ENCODE results near the gene GMDS.

Gene GMDS

DNA sequence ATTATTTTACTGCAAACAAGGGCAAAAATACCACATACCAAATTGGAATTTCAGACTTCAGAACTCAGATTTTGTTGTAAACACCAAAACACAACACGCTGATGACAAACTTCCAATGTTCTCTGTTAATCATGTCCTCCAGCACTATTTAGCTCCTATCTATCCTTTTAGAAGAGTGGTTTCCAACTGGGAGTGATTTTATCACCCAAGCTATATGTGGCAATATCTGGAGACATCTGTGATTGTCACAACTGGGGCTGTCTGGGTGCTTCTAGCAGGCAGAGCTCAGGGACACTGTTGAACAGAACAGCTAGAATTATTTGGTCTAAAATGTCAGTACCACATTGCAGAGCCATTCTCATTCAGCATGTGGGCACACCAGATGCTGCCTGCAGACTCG, 391.1 kb downstream of the GMDS start:
- H3K4me3 ChIP-seq (ENCODE audit: control insufficient read depth, low read depth, low read length): no peak overlapping the region
- TF ChIP-seq, protein P1, sequence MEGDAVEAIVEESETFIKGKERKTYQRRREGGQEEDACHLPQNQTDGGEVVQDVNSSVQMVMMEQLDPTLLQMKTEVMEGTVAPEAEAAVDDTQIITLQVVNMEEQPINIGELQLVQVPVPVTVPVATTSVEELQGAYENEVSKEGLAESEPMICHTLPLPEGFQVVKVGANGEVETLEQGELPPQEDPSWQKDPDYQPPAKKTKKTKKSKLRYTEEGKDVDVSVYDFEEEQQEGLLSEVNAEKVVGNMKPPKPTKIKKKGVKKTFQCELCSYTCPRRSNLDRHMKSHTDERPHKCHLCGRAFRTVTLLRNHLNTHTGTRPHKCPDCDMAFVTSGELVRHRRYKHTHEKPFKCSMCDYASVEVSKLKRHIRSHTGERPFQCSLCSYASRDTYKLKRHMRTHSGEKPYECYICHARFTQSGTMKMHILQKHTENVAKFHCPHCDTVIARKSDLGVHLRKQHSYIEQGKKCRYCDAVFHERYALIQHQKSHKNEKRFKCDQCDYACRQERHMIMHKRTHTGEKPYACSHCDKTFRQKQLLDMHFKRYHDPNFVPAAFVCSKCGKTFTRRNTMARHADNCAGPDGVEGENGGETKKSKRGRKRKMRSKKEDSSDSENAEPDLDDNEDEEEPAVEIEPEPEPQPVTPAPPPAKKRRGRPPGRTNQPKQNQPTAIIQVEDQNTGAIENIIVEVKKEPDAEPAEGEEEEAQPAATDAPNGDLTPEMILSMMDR (IDR thresholded peaks at IDR 0.05; ENCODE audit: control insufficient read depth, insufficient read depth, low read depth, low read length, missing control alignments): no peak
- DNase-seq (ENCODE audit: low read depth): no peak

DNA sequence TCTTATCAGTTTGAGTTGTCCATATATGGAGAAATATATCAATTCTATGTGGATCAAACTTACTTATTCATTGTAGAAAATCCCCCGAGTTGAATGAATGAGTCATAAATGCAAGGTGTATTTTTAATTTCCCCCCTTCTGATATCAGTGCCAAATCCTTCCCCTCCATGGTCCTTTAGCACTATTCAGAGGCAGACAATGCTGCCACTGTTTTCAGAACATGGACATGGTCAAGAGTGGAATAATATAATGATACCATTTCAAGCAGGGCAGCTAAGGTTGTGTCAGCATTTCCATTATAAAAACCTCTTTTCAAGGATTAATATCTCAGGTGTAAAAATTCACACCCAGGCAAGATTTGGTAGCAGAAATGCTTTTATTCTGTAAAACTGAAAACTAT, 391.6 kb downstream of the GMDS start:
- no peak overlapping the region for H3K4me3 ChIP-seq (ENCODE audit: control insufficient read depth, low read depth, low read length)
- TF ChIP-seq, protein P1 (IDR thresholded peaks at IDR 0.05; ENCODE audit: control insufficient read depth, insufficient read depth, low read depth, low read length, missing control alignments): no peak
- no peak for DNase-seq (ENCODE audit: low read depth)

DNA sequence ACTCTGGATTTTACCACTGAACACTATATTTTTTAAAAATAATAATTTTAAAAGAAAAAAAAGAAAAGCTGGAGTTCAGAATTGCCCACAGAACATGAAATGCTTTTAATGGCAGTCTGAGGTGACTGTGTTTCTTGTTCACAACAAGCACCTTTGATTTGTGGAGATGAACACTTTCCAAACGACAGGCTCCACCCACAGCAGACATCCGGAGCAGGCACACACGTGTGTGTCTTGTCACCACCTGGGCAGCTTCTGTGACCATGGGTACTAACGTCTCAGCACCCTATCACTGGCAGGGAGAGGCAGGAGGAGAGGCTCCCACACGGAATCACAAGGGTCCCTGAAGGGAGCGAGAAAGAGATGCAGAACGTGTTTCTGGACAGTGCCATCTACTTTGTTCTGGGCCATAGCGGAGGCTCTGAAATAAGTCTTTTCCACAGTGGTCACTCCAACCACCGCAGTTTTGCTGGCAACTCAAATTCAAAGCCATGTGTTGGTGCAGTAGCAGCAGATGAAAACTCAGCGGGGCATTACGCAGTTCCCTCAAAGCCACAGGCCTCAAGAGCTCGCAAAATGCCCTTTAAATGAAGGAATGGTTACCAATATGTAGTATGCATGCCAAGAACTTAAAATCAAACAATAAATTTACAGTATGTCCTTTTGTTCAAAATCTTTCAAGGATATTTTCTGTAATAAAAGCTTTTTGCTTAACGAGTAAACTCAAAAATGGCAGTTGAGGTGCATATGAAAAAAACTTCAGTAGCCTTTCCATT, 393.5 kb downstream of the GMDS start:
- no peak for DNase-seq (ENCODE audit: low read depth)
- TF ChIP-seq, protein P1 (IDR thresholded peaks at IDR 0.05; ENCODE audit: control insufficient read depth, insufficient read depth, low read depth, low read length, missing control alignments): no peak
- no peak overlapping the region for H3K4me3 ChIP-seq (ENCODE audit: control insufficient read depth, low read depth, low read length)

DNA sequence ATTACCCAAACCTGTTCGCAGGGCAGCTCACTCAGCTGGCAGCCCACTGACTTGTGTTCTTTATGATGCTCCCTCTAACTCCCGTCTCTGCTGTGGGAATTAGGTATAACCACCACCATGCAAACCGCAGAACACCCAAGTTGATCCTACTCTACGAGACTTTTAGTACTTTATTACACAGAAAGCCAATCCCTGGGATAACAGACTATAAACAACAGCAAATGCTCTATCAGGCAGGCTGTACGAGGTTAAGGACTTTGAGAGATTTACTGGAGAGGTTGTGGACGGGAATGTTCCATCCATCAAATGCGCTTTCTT, 394.6 kb downstream of the GMDS start:
- DNase-seq (ENCODE audit: low read depth): no peak
- no peak overlapping the region for H3K4me3 ChIP-seq (ENCODE audit: control insufficient read depth, low read depth, low read length)
- TF ChIP-seq, protein P1 (IDR thresholded peaks at IDR 0.05; ENCODE audit: control insufficient read depth, insufficient read depth, low read depth, low read length, missing control alignments): no peak

DNA sequence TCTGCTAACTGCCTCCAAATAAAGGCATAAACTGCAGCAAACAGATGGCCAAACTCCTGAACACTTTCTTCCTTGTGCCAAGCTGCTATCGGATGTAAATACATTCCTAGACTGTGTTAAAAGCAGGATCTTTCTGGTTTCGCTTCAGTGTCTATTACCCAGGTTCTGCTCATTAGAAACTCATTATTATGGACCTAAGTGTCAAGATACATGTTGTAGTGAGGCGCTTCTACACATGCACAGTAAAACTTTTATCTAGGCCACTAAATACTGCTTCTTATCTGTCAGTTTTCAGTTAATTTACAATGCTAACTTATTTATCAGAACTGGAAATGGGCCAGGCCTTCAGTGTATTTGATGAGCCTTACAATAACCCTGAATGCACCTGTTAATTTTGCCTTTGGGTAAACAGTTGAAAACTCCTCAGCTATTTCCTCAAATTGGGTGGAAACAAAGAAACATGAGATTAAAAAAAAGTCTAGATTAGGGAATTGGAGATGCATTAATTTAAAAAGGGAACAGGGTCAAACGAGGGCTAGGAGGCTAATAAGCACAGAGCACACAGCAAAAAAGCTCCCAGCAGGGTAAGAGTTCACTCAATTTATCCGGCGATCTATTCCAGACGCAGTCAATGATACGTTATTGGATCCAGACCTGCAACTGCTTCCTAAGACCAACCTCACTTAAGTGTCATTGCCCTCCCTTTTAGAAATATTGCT, 395.1 kb downstream of the GMDS start:
- DNase-seq (ENCODE audit: low read depth): no peak
- TF ChIP-seq, protein P1 (IDR thresholded peaks at IDR 0.05; ENCODE audit: control insufficient read depth, insufficient read depth, low read depth, low read length, missing control alignments): no peak
- H3K4me3 ChIP-seq (ENCODE audit: control insufficient read depth, low read depth, low read length): no peak overlapping the region

DNA sequence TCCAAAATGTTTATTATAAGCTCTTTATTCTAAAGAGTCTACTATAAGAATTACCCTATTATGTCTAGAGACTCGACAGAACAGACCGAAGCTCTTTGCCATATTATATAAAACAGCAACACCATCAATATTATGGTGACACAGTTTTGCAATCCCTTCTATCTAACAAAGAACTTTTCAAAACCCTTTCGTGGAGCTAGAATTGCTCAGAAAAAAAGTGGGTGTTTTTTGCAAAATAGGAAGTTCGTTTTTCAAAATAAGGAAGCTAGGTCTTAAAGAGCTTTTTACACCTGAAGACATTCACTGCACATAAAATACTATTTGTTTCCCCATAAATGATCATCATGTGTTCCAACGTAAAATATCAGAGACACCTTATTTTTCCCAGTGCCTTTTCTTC, 395.7 kb downstream of the GMDS start:
- no peak overlapping the region for H3K4me3 ChIP-seq (ENCODE audit: control insufficient read depth, low read depth, low read length)
- TF ChIP-seq, protein P1 (IDR thresholded peaks at IDR 0.05; ENCODE audit: control insufficient read depth, insufficient read depth, low read depth, low read length, missing control alignments): no peak
- no peak for DNase-seq (ENCODE audit: low read depth)

All from AG09309 (cell line).